ENCODE measurements around the gene AJM1. TPM values are rescaled to one million over a fixed set of nuclear protein-coding genes. Genes with fewer than 3 reads are reported as not detected.
A peak's percentile ranks its signal among the peaks of the same experiment; 100 is the strongest.
"Not testable (repeated sequence)": the region's sequence is repeated elsewhere in the genome, so short reads cannot be mapped to it uniquely, and the experiment has no call there.

Gene AJM1
- total RNA-seq, 1 experiment from 2014 or later = 0.72 TPM

DNA sequence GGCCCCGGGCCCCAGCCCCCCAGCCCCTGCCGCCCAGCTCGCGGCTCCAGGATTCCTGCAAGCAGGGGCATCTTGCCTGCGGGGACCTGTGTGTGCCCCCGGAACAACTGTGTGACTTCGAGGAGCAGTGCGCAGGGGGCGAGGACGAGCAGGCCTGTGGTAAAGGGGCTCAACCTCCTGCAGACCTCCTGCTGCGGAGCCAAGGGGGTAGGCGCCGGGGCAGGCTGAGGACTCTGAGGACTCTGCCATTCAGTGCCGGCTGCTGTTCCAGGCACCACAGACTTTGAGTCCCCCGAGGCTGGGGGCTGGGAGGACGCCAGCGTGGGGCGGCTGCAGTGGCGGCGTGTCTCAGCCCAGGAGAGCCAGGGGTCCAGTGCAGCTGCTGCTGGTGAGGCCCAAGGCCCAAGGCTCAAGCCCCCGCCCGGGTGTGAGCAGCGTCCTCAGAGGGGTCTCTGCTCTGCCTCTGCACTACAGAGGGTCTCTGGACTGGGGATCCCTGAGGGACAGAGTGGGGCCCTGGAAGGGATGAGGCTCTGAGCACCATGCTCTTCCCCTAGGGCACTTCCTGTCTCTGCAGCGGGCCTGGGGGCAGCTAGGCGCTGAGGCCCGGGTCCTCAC is 13.3 kb downstream of the AJM1 start:
- DNase-seq (ENCODE audit: low read depth) = no peak

DNA sequence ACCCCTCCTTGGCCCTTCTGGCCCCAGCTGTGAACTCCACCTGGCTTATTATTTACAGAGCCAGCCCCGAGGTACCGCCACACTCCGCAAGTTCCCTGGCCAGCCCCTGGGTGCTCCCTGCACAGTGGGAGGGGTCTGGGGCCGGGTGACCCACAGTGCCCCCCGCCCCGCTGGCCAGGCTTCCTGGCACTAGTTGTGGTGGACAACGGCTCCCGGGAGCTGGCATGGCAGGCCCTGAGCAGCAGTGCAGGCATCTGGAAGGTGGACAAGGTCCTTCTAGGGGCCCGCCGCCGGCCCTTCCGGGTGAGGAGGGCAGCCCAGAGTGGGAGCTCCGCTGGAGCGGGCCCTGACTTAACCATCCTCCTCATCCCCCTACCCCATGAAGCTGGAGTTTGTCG is 13.8 kb downstream of the AJM1 start:
- DNase-seq (ENCODE audit: low read depth) = no peak

DNA sequence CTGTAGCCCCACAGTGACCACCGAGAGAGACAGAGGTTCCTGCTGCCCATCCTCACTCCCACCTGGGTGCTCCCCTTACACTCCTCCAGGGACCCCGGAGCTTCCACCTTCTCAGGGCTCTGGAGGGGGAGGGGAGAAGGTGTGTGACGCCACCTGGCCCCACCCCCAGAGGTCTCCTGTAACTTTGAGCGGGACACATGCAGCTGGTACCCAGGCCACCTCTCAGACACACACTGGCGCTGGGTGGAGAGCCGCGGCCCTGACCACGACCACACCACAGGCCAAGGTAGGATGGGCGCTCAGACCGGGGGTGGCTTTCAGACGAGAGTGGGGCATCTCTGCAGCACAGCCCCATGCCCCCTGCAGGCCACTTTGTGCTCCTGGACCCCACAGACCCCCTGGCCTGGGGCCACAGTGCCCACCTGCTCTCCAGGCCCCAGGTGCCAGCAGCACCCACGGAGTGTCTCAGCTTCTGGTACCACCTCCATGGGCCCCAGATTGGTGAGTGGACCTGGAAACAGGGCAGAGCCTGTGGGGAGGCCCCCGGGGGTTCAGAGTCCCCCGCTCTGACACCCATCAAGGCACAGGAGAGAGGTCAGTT is 14.4 kb downstream of the AJM1 start:
- DNase-seq (ENCODE audit: low read depth) = no peak

DNA sequence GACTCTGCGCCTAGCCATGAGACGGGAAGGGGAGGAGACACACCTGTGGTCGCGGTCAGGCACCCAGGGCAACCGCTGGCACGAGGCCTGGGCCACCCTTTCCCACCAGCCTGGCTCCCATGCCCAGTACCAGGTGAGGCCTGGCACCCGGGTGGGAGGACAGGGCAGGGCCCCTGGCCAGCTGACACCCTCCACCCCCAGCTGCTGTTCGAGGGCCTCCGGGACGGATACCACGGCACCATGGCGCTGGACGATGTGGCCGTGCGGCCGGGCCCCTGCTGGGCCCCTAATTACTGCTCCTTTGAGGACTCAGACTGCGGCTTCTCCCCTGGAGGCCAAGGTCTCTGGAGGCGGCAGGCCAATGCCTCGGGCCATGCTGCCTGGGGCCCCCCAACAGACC is 14.9 kb downstream of the AJM1 start:
- no peak for DNase-seq (ENCODE audit: low read depth)

DNA sequence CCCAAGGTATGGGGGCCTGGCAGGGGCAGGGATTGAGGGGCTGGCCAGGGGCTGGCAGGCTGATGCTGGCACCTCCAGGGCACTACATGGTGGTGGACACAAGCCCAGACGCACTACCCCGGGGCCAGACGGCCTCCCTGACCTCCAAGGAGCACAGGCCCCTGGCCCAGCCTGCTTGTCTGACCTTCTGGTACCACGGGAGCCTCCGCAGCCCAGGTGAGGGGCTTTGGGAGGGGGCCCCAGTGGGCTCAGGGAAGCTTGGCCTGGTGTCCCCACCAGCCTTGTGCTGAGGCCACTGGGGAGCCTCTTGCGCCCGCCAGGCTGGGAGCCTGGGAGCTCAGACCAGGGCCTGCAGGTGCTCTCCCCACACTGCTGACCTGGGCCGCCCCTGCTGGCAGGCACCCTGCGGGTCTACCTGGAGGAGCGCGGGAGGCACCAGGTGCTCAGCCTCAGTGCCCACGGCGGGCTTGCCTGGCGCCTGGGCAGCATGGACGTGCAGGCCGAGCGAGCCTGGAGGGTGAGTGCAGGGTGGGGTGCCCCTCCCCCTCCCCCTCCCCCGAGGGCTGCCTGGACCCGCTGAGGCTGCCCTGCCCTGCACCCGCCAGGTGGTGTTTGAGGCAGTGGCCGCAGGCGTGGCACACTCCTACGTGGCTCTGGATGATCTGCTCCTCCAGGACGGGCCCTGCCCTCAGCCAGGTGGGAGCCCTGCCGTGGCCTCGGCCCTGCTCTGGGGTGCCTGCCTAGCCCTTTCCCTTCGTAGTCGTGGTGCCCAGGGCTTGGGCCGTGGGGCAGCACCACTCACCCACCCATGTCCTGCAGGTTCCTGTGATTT is 15.5 kb downstream of the AJM1 start:
- no peak for DNase-seq (ENCODE audit: low read depth)

DNA sequence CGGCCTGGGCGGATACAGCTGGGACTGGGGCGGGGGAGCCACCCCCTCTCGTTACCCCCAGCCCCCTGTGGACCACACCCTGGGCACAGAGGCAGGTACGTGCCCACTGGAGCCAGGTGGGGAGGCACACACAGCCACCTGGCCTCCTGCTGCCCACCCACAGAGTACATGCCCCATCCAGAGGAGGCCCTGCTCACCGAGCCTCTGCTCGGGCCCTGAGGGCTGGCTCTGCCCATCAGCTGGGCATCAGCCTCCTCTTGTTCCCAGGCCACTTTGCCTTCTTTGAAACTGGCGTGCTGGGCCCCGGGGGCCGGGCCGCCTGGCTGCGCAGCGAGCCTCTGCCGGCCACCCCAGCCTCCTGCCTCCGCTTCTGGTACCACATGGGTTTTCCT is 16.2 kb downstream of the AJM1 start:
- DNase-seq (ENCODE audit: low read depth) = no peak

DNA sequence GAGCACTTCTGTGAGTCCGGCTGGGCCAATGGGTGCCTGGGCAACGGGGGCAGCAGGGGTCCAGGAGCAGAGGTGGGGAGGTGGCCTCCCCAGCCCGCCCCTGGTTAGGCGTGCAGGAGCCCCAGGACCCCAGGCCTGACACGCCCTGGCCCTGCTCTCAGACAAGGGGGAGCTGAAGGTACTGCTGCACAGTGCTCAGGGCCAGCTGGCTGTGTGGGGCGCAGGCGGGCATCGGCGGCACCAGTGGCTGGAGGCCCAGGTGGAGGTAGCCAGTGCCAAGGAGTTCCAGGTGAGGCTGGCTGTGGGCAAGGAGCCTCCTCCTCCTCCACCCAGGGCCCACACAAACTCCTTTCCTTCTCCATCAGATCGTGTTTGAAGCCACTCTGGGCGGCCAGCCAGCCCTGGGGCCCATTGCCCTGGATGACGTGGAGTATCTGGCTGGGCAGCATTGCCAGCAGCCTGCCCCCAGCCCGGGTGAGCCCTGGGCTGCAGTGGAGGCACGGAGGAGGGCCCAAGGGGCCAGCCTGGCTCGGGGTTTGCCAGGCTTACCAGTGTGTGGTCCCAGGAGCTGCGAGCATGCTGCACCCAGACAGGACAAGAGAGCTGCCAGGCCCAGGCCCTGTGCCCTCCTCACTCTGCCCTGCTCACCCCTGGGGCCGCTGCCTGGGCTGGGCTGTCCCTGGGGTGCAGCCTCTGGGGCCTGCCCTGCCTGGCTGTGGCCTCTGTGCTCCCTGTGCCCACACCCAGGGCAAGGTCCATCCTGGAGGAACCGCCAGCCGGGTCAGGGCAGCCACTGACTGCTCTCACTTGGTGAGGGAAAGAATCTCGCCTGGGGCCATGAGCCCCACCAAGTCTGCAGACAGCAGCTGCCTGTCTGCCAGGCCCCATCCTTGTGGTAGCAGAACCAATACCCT is 16.8 kb downstream of the AJM1 start:
- DNase-seq (ENCODE audit: low read depth) = peak; percentile 60

DNA sequence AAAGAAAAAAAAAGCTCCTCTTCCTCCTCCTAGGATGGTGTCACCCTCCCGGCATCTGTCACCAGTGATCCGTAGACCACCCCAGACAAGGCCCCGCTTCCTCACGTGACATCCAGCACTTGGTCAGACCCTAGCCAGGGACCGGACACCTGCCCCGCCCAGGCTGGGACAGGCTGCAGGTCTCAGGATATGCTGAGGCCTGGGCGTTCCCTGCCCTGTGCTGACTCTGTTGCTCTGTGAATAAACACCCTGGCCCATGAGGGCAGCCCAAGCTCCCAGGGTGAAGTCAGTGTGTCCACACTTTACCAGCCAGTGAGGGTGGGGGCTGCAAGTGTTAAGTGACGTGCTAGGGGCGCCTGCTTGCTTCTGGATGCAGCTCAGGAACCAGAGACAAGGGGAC is 18.3 kb downstream of the AJM1 start:
- DNase-seq (ENCODE audit: low read depth) = no peak

DNA sequence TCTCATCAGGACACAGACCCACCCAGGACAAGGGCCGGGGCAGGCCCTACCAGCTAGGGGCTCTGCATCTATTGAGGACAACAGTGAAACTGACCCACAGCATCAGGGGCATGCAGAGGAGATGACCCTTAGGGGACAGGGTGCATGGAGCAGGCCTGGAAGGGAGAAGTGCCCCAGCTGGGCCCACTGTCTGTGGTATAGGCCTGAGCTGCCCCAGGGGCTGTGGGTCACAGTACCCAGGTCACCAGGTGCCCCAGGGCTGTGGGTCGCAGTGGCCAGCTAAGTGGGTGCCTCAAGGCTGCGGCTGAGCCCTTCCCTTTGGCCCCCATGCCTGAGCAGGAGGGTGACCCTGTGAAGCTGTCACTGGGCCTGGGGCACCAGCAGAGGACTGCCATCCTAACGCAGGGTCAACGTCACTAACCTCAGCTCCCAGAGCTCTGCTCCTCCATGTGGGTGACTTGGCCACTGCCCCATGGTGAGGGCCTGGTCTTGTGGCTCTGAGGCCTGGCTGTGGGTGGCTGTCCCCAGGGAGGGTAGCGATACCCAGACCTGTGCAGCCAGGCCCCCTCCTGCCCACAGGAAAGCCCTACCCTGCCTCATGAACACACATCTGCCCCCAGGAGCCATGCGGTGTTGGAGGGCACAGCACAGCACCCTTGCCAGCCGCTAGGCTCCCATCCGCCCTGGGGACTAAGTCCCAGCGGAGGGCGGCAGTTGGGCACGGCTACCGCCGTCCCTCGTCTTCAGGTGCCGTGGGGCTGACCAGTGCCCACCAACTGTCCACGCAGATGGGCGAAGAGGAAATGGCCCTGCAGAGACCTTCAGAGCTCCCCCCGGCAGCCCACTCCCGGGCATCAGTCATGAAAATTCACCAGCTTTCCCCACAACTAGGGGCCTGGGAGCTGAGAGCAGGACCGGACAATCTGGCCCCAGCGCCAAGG is 18.9 kb downstream of the AJM1 start:
- DNase-seq (ENCODE audit: low read depth) = no peak

DNA sequence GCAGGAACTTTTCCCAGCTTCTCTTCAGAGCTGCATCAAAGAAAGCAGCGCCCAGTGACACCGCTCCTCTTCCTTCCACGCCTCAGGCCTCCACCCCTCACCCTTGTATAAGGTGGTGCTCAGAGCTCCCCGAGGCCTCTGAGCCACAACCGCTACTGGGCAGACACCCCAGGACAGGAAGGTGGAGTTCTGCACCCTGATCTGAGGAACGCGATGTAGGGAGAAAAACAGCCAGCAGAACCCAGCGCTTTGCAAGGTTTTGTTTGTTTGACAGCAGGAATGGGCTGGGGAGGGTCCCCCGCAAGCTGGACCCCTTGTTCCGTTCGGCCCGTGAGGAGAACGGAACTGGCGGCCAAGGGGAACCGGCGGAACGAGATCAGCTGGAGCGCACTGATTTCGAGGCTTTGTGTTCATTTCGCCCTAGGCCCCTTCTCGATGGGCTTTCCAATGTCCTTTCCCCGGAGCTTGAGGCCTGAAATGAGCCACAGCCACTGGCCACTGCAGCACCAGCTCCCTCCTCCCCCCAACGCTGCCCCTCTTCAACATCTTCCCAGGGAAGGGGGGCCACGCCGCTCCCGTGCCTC is 19.7 kb downstream of the AJM1 start:
- no peak for DNase-seq (ENCODE audit: low read depth)

DNA sequence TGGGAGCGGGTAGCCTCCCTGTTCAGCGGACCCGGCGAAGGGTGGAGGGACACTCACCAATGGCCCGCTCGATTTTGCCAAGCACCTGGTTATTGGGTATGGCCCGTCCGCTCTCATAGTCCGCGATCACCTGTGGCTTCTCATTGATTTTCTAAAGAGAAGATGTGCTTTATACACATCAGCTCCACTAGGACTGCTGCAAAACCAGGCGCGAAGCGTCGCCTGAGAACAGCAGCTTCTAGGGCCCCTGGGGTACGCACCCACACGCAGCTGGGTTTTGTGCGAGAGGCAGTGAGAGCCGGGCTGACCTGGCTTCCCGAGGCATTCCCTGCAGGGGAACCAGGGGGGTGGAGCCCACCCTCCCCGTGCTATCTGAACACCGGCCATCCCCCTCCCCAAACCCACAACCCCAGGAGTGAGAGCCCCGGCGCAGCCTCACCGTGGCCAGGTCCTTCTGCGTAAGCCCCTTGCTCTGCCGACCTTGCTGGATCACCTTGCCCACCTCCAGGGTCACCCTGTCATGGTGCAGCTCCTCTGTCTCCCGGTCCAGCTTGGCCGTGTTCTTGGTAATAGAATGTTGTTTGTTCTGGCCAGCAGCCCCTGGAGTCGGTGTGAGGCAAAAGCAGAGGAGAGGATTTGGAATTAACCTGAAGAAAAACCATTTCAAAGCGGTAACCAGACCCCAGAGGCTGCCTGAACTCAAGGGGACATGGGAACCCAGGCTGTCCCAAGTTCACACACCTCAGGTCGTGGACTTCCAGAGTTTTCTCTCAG is 20.8 kb downstream of the AJM1 start:
- DNase-seq (ENCODE audit: low read depth) = no peak

DNA sequence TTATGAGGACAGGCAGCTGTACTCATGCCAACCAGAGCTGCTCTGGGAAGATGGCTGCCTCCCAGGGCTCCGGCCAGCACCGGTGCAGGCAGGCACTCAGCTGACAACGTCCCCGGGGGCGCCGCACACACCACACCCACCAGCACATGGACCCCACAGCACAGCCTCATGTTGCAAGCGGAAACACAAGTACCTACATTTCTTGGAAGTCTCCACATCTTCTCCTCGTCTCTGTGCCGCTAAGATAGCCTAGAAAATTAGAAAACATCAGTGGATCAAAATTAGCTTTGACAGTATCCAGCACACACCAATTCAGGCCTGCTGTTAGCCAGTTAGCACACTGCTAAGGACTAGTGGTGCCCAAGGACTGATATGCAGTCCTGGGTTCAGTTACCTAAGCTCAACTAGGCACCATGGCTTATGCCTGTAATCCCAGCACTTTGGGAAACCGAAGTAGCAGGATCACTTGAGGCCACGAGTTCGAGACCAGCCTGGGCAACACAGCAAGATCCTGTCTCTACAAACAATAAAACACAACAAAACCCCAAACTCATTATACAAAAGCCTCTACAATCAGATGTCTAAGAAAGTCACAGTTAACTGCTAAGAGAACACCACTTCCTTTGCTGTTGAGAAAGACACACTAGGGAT is 21.5 kb downstream of the AJM1 start:
- DNase-seq (ENCODE audit: low read depth) = no peak

DNA sequence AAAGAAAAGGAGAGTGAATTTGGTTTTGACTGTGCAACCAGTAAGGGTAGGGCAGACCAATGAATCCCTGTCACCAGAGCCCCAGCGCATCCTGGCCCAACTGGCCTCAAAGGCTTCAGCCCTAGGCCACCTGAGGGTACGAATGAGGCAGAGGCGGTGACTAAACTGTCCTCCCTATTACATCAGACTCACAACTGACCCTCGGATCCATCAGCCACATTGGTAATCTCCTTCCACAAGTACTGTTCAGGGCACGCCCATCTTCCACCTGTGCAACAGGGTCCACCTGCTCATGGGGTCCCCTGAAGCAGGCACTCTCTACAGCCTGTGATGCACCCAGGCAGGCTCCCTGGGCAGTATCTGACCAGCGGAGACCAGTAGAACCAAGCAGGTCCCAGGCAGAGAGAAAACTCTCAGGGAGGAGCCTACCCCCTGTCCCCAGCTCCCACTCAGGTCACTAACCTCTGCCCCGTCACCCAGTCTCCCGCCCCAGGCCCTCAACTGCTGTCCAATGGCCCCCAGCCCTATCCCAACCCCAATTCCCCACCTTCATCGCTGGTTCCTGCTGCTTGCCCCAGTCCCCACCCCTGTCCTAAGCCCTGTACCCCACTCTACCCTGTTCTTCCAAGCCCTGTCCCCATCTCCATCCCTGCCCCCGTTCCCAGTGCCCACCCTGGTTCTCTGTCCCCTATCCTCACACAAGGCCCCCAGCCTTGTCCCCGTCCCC is 22.9 kb downstream of the AJM1 start:
- DNase-seq (ENCODE audit: low read depth) = no peak

DNA sequence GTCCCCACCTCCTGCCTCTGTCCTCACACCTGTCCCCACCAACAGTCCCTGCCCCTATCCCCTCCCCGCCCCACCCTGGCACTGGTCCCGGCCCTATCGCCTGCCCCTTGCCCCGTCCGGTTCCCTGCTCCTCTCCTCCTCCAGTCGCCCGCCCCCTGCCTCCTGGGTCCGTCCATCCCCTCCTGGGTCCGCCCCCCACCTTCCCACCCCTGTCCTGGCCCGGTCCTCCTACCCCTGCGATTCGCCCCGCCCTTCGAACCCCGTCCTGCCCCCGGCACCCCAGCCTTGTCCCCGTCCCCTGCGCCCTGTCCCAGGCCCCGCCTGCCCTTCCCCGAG is 23.5 kb downstream of the AJM1 start:
- no peak for DNase-seq (ENCODE audit: low read depth)

DNA sequence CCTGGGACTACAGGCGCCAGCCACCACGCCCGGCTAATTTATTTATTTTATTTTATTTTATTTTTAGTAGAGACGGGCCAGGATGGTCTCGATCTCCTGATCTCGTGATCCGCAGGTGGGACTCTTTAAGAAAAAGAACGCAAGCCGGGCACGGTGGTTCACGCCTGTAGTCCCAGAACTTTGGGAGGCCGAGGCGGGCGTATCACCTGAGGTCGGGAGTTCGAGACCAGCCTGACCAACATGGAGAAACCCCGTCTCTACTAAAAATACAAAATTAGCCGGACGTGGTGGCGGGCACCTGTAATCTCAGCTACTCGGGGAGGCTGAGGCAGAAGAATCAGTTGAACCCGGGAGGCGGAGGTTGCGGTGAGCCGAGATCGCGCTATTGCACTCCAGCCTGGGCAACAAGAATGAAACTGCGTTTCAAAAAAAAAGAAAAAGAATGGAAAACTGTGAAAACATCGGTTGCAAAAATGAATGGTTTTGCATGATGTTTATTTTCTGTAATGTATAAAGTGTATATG is 24.7 kb downstream of the AJM1 start:
- DNase-seq (ENCODE audit: low read depth) = not testable (repeated sequence)

DNA sequence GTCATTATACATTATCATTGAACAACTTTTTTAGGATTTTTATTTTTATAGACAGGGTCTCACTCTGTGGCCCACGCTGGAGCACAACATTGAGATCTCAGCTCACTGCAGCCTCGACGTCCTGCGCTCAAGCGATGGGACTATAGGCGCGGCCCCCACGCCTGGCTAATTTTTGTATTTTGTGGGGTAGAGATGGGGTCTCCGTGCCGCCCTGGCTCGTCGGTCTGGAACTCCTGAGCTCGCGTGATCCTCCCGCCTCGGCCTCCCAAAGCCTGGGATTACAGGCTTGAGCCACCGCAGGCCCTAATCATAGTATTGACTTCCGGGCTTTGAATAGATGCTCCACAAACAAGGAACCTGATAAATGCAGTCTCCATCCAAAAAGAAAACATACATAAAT is 25.2 kb downstream of the AJM1 start:
- no peak for DNase-seq (ENCODE audit: low read depth)

DNA sequence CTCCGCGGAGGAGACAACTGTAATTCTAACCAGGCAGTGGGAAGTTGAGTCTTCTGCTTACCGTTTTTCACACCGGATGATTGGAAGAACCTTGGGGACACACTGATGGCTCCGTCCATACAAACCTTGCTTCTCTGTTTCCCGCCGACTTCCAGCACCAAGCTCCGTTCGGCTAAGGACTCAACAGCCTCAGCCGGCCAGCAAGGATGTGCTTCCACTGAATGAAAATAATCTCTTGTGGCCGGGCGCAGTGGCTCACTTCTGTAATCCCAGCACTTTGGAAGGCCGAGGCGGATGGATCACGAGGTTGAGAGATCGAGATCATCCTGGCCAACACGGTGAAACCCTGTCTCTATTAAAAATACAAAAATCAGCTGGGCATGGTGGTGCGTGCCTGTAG is 25.6 kb downstream of the AJM1 start:
- DNase-seq (ENCODE audit: low read depth) = no peak

DNA sequence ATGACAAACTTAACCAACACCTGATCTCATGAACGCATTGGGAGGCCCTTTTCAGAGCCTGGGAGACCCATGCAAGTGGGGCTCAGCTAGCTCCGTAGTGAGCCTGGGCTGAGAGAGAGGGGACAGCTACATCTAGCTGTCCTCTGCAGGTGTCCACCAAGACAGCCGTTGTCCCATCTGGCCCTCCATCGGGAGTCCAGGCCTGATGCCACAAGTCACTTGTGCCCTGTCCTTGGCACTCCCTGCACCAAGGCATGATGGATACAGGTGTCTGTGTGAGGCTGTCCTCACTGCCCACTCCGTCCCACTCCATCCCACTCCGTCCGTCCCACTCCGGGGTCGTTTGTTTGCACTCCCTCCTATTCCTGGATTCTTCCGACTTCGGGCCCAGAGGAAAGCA is 26.4 kb downstream of the AJM1 start:
- DNase-seq (ENCODE audit: low read depth) = no peak

Data from RPMI7951 (cell line).